CD4-positive, alpha-beta T cell treated with Interferon alpha-2 for 1 hour (primary cell): ENCODE measurements around the gene PTEN.
"Not testable (repeated sequence)": the region's sequence is repeated elsewhere in the genome, so short reads cannot be mapped to it uniquely, and the experiment has no call there.

Experiments
- DNase-seq, 2 donors: peaks; one replicate each; pipeline ENCODE4 v3.0.0-alpha.2; 2020 to 2022

PTEN gene

DNA sequence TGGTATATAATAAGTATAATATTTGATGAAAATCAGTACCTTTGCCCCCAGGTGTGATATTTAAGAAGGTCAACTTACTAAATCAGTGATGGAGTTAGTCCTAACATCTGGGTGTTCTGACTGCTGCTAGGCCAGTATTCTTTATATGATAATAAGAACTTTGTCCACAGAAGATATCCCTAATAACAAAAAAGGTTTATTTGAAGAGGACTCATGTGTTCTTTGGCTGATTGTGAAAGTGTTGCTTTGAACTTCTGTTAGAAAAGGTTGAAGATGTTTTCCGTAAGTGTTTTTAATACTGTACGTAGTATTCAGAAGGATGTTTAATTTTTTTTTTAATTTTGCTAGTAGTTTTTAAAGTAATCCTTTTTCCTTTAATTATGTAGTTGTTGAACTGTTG is 10.2 kb downstream of the PTEN start:
- no peak for DNase-seq

DNA sequence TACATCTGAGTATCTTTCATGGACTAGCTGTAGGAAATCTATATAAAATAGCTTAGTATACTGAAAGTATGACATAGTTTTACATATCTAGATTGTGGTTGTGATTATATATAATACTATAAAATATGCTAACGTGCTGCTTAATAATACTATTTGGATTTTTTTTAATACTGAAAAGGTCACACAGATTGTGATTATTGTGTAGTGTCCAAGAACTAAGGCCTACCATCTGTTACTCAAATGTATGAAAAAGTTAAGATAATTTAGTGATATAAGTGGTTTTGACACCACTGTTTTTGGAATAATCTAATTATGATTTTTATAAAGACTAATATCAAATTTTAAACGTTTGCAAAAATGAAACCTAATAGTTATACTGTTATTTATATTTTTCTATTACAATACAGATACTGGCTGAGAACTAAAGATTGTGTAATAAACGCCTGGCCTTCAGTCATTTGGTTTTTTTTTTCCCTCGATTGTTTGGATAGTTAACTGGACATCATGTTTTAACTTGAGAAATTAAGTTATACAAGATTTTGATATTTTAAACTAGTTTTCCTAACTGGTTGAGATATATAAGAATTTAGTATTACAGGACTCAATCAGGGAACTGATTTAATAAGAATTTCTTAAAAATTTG is 12.6 kb downstream of the PTEN start:
- DNase-seq, result no peak

DNA sequence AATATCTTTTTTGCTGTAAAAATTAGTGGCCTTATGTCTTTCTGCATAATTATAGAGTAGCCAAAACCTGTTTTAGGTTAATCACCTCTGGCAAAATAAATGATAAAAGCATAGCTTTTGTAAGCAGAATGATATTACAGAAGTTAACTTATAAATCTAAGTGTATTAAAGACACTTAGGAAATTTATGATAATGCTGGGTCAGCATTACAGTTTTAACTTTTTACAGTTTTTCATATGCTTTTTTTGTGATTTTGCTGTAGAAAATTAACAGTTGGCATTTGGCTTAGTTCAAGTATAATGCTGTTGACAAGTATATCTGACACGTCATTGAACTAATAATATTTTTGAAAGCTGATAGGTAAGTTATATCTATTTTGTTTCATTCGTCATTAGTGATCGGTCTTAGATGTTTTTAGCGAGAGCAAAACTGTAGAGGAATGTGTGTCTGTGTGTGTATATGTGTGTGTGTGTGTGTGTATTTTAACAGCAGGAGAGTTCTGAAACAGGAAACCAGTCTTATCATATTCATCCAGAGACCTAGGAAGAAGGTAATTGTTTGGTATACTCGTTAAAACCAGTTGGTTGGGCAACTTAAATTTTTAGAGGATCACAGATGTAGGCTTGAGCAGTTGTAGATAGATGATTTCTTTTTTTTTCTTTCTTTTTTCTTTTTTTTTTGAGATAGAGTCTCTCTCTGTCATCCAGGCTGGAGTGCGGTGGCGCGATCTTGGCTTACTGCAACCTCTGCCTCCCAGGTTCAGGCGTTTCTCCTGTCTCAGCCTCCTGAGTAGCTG is 15.4 kb downstream of the PTEN start:
- no peak for DNase-seq

DNA sequence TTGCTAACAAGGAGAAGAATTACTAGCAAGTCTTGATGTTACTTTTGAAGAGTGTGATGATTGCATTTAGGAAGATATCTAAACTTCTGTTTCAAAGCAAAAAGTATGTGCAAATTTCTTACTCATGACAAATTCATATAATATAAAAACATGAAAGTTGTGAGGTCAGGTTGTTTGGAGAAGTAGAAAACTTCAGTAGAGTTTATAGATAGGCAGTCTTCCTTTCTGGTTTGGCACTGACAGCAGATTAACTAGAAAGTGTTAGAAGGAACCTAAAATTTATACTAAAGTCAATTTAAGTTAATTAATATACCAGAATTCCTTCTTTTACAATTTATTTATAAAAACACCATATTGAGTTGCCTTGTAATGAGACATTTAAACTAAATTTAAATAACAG is 16.9 kb downstream of the PTEN start:
- DNase-seq, result no peak

DNA sequence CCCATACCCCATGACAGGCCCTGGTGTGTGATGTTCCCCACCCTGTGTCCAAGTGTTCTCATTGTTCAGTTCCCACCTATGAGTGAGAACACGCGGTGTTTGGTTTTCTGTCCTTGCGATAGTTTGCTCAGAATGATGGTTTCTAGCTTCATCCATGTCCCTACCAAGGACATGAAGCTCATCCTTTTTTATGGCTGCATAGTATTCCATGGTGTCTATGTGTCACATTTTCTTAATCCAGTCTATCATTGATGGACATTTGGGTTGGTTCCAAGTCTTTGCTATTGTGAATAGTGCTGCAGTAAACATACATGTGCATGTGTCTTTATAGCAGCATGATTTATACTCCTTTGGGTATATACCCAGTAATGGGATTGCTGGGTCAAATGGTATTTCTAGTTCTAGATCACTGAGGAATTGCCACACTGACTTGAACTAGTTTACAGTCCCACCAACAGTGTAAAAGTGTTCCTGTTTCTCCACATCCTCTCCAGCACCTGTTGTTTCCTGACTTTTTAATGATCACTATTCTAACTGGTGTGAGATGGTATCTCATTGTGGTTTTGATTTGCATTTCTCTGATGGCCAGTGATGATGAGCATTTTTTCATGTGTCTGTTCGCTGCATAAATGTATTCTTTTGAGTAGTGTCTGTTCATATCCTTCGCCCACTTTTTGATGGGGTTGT is 18.1 kb downstream of the PTEN start:
- not testable (repeated sequence) for DNase-seq

DNA sequence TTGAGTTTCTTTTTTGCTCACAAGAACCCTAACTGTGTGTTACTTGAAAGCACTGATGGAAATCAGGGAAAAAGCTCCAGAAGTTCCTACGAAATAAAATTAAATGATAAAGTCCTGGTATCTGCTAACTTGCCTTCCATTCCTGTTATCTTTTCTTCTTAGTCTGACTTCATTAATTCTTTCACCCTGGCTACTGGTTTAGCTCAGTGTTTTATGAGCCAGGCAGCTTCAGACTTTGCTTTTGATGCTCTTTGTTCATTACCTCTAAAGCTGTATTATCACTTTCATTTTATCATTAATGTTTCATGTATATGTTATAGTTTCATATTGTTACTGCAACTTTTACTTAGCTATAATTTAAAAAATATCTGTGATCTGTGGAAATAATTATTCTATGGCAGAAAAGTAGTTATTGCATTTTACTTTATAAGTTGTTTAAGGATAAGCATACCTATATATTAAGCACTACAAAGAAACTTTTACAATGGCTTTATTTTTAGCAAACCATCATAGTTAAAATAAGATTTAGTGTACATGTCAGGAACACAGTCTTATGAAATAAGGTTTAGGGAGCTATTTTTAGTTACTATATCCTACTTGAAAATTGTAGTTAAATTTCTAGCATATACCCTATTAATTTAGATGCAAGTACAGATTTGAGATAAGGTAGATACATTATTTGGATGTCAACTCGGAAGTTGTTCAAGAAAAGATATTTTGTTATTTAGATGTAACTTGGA is 19.3 kb downstream of the PTEN start:
- no peak for DNase-seq

DNA sequence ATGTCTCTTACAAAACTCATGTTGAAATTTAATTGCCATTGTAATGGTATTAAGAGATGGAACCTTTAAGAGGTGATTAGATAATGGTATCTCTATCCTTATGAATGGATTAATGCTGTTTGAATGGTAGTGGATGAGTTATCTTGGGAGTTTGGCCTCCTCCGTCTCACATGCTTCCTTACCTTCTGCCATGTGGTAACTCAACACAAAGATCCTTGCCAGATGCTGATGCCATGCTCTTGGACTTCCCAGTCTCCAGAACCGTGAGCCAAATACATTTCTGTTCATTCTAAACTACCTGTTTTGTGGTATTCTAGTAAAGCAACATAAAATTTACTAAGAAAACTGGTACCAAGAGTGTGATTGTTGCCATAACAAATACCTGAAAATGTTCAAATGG is 23.2 kb downstream of the PTEN start:
- DNase-seq, result no peak

DNA sequence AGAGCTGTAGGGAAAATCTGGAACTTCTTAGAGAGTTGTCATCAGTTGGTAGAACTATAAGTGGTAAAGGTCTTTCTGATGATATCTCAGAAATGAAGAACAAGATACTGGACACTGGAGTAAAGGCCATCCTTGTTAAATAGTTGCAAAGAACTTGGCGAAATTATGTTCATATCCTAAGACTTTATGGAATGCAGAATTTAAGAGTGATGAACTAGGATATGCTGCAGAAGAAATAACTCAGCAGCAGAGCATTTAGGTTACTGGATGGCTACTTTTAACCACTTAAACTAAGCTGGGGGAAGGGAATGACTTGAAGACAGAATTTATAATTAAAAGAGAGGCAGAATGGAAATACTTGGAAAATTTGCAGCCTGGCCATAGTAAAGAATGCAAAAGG is 23.7 kb downstream of the PTEN start:
- DNase-seq, result no peak

DNA sequence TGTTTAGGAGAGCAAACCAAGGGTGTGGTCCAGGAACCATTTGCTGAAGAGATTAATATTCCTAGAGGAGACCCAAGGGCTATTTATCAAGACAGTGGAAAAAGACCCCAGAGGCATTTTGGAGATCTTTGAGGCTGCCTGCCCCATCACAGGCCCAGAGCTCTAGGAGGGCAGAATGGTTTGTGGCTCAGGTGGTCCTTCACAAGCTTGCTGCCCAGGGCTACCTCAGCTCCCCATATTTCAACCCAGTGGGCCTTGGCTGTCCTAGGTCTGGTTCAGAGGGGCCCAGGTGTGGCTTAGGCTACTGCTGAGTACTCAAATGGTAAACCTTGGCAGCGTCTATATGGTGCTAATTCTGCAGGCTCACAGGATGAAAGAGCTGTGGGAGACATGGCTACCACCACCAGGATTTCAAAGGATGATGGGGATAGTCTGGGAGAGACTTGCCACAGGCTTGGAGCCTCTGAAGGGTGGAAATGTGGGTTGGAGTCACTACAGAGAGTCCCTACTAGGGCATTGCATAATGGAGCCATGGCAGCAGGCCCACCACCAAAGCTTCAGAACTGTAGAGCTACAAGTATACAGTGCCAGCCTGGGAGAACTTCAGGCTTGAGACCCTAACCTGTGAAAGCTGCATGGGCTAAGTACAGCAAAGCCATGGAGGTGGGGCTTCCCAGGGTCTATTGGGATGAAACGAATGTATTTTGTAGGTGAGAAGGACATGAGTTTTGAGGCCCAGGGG is 24.3 kb downstream of the PTEN start:
- no peak for DNase-seq

DNA sequence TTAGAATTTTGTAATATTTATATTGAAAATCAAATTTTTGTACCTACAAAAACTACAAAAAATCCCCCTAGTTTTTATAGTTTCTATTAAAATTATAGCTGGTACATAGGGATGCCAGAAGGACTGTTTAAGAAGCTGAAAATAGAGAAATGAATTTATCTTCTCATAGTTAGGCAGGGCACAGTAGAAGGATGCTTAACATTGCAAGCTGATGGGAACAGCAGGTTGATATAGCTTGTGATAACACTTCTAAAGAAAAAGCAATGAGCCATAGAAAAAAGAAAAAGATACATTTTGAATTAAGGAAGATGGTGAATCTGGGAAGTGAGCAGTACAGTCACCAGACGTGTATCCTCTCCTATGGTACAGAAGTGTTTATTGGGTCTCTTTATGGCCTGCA is 32.0 kb downstream of the PTEN start:
- no peak for DNase-seq

DNA sequence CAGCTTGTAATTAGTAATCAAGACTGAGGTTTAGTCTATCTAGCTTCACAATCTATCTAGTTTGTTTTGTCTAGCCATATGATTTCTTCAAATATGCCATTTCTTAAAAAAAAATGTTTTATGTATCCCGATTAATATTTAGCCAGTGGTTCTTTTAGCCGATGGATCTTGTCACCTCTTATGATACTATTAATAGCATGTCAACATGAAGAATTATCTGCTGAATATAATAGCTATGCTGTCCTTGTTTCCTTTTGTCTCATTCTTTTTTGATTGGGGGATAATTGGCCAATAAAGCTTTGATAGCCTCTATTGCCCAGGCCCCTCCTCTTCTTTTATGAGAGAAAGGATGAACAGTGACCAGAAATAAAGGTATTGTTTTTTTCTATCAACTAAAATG is 32.8 kb downstream of the PTEN start:
- no peak for DNase-seq

DNA sequence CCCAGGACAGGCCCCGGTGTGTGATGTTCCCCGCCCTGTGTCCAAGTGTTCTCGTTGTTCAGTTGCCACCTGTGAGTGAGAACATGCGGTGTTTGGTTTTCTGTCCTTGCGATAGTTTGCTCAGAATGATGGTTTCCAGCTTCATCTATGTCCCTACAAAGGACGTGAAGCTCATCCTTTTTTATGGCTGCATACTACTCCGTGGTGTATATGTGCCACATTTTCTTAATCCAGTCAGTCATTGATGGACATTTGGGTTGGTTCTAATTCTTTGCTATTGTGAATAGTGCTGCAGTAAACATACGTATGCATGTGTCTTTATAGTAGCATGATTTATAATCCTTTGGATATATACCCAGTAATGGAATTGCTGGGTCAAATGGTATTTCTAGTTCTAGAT is 34.5 kb downstream of the PTEN start:
- not testable (repeated sequence) for DNase-seq

DNA sequence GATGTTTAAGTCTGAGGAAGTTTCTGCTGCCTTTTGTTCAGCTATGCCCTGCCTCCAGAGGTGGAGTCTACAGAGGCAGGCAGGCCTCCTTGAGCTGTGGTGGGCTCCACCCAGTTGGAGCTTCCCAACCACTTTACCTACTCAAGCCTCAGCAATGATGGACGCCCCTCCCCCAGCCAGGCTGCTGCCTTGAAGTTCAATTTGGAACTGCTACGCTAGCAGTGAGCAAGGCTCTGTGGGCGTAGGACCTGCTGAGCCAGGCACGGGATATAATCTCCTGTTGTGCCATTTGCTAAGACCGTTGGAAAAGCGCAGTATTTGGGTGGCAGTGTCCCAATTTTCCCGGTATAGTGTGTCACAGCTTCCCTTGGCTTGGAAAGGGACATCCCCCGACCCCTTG is 40.0 kb downstream of the PTEN start:
- not testable (repeated sequence) for DNase-seq

DNA sequence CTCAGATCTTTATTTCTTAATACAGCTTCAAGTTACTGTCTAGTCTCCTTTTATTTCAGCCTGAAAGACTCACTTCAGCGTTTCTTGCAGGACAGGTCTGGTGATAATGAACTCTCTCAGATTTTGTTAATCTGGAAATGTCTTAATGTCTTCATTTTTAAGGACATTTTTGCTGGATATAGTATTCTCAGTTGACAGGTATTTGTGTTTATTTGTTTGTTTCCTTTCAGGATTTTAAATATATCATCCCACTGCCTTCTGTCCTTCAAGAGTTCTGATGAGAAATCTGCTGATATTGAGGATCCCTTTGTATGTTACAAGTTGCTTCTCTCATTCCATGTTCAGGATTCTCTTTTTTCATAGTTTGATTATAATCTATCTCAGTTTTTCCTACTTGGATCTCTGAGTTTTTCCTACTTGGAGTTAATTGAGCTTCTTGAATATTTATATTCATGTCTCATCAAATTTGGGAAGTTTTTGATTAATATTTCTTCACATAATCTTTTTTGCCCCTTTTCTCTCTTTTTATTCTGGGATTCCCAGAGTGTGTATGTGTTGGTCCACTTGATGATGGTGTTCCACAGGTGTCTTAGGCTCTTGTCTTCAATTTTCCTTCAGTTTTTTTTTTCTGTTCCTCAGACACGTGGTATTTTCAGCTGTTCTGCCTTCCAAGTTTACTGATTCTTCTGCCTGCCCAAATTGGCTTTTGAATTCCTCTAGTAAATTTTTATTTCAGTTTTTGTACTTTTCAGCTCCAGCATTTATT is 49.9 kb downstream of the PTEN start:
- DNase-seq, result peak in 1 of 2 donors; percentile 18

DNA sequence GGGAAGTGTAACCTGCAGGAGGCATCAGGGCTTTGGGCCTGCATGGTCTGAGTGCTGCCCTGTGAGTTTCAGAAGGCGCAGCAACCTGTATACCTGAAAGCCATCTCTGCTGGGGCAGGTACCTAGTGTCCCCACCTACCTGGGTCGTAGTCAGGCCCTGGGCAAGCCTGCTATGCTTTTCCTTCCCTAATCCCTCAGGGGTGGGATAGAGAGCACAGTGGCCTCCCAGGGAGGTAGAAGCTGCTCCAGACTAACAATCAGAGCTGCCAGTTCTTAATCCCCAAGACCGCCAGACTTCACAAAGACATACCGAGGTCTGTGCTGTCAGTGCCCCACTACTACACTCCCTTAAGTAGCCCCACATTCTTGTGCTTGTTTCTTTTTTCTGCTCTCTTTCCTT is 52.0 kb downstream of the PTEN start:
- DNase-seq, result no peak

DNA sequence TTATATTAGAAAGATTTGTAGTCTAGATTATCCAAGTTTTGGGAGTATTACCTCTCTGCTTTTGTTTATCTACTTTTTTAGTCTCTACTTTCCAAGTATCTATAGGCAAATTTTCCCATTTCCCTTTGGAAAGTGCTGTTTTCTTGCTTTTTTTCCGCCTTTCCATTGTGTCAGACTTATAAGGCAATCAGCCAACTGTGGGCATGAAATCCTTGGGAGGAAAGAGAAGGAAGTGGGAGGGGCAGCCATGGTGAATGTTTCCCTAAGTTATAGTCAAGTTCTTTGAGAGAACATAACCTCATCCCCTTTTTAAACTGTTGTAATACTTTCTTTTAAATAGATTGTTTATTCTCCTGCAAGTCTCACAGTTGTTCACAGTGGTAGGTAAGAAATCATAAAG is 52.6 kb downstream of the PTEN start:
- DNase-seq, result no peak

DNA sequence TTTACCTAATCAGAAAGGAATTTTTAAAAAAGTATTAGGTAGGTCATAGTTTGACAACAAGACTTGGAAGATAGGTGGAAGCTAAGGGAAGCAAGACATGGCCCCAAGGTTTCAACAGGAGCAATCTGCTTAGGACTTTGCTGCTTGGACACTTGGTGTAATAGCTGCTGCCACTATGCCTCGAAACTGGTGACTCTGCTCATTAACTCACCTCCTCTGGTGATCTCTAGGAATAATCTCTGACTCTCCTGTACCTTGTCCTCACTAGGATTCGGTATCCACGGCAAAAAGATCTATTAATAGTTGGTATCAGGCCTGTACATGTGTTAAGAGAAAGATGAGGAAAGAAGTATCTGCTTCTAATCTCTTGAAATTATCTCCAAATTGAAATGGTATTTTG is 53.1 kb downstream of the PTEN start:
- DNase-seq, result no peak

DNA sequence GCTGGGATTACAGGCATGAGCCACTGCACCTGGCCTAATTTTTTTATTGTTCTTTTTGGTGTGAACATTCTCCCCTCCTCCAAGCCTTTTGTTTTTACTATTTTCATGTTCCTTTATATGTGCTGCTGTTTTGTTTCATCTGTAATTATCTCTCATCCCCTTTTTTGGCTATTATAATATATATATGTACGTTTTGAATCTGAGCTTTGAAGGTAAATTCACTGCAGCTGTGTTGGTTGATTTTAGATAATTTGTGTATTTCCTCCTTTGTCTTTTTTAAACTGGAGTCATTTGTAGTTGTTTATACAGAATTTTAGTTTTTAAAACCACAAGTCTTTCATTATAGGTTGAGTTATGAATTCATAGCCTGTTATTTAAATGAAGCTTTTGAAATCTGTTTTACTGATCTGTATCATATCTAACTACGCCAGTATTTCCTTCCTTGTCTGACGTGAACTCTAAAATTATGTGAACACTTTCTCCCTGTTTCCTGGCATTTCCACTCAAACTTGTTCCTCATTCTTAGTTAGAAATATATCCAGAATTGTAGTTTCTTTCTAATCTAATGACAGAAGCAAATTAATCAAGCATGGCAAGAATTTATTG is 54.9 kb downstream of the PTEN start:
- no peak for DNase-seq

DNA sequence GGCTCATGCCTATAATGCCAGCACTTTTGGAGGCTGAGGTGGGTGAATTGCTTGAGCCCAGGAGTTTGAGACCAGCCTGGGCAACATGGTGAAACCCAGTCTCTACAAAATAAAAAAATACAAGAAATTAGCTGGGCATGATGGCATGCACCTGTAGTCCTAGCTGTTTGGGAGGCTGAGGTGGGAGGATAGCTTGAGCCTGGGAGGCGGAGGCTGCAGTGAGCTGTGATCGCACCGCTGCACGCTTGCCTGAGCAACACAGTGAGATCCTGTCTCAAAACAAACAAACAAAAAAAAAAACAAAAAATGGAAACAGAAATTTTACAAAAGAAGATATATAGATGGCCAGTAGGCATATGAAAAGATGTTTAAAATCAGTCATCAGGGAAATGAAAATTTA is 57.1 kb downstream of the PTEN start:
- no peak for DNase-seq

DNA sequence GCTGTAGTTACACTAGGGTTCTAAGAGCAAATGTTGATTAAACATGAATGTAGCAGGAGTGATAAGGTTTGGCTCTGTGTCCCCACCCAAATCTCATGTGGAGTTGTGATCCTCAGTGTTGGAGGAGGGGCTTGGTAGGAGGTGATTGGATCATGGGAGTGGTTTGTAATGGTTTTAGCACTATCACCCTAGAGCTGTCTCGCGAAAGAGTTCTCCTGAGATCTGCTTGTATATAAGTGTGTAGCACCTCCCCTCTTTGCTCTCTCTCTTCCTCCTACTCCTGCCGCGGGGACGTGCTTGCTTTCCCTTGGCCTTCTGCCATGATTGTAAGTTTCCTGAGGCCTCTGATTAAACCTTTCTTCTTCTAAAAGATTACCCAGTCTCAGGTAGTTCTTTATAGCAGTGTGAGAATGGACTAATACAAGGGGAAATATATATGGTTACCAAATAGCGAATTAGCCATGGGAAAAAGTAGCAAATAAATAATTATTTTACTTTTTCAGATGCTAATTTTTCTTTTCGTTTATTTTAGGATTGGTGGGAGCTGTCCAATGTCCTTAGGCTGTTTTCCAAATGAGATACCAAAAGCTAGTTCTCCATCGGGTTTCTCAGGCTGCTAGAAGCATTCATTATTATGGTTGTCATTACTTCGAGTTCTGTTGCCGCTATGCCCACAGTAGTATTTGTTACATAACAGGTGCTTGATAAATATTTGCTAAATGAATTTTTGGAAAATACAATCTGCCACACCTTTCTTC is 58.7 kb downstream of the PTEN start:
- no peak for DNase-seq

DNA sequence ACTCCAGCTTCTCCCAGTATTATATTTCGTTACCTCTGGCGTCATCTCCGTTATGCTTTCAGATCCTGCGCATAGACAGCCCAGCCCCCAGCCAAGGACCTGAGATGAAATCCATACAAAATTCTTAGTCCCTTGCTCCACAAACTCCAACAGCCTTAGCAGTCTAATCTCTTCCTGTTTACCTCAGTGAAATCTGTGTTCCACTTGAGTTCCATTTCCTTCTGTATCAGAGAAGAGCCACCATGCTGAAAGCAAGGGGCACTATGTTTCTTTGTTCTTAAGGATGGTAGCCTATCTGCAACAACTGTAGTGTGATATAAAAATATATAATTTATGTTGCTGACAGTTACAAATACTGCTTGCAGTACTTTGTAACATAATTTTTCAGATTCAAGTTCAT is 59.8 kb downstream of the PTEN start:
- no peak for DNase-seq
